Endodermal cell (in vitro differentiated cells): ENCODE results near the gene MAN2A2. TPM values are rescaled to one million over a fixed set of nuclear protein-coding genes. Genes with fewer than 3 reads are reported as not detected.
A peak's percentile ranks its signal among the peaks of the same experiment; 100 is the strongest.

Experiments
- DNase-seq: peaks from one replicate; pipeline ENCODE4 v3.0.0-alpha.2; 2017
- H3K27ac ChIP-seq: 2 replicates; pipeline ENCODE4 v1.5.1; 2013; ENCODE audit warnings: mild to moderate bottlenecking, low read depth, low read length, moderate library complexity
- H3K27me3 ChIP-seq: 2 replicates; pipeline ENCODE4 v1.6.1; 2013; ENCODE audit warnings: mild to moderate bottlenecking, low read length, moderate library complexity; ENCODE audit not compliant: insufficient read depth, control insufficient read depth, poor library complexity, severe bottlenecking
- H3K36me3 ChIP-seq: 2 replicates; pipeline ENCODE4 v1.7.0; 2013; ENCODE audit warnings: mild to moderate bottlenecking, low read length, moderate library complexity; ENCODE audit not compliant: control insufficient read depth, insufficient read depth
- H3K4me1 ChIP-seq: one replicate; pipeline ENCODE4 v1.7.0; 2013; ENCODE audit warnings: low read length; ENCODE audit not compliant: control insufficient read depth, insufficient read depth
- H3K4me3 ChIP-seq: 2 replicates; pipeline ENCODE4 v1.5.1; 2013; ENCODE audit warnings: mild to moderate bottlenecking, low read length, moderate library complexity
- H3K9ac ChIP-seq: 2 replicates; pipeline ENCODE4 v1.6.1; 2013; ENCODE audit warnings: mild to moderate bottlenecking, low read length, moderate library complexity; ENCODE audit not compliant: poor library complexity, severe bottlenecking; ENCODE audit errors: extremely low read depth
- H3K9me3 ChIP-seq: 2 replicates; pipeline ENCODE4 v1.6.1; 2013; ENCODE audit warnings: mild to moderate bottlenecking, low read length, moderate library complexity; ENCODE audit not compliant: control insufficient read depth
- H3K27ac Mint-ChIP-seq: 2 replicates; pipeline ENCODE4 v1.8.0; 2020; ENCODE audit warnings: mixed read lengths
- H3K27me3 Mint-ChIP-seq: 2 replicates; pipeline ENCODE4 v1.8.0; 2021; ENCODE audit warnings: mild to moderate bottlenecking, mixed read lengths; ENCODE audit not compliant: insufficient read depth
- H3K36me3 Mint-ChIP-seq: 2 replicates; pipeline ENCODE4 v1.8.0; 2020; ENCODE audit warnings: low read depth, mixed read lengths
- H3K4me1 Mint-ChIP-seq: 2 replicates; pipeline ENCODE4 v1.8.0; 2020; ENCODE audit warnings: mixed read lengths
- H3K4me3 Mint-ChIP-seq: 2 replicates; pipeline ENCODE4 v1.8.0; 2020; ENCODE audit warnings: mild to moderate bottlenecking, moderate library complexity, mixed read lengths
- H3K9me3 Mint-ChIP-seq: 2 replicates; pipeline ENCODE4 v1.8.0; 2020; ENCODE audit warnings: mild to moderate bottlenecking, mixed read lengths
- WGBS, 2 experiments: methylation state at CpG; one replicate each; pipeline versions ENCODE4 v1.1.5 to v1.1.7; 2013; ENCODE audit warnings: missing lambda C conversion rate in 2 of 2, mixed read lengths in 1 of 2; ENCODE audit not compliant: insufficient coverage in 1 of 2, insufficient read length in 1 of 2; 5-methylcytosine and 5-hydroxymethylcytosine counted together
- total RNA-seq, 2 donors: library from RNA; stranded (reverse); fragmentation: NEBNext Ultra II Directional in 1 of 2; extraction: Animal tissue kit (Norgen Biotek cat#: 25700) in 1 of 2; gene quantifications; 2 replicates in 1 of 2; 3 replicates in 1 of 2; pipeline ENCODE4 v1.2.1, GENCODE V29; 2021
- TF ChIP-seq, protein P1 (sequence below): fragments of 200-600 bp; sonication (generic); conservative IDR thresholded peaks from 2 replicates; pipeline ENCODE4 v1.5.0; 2021; ENCODE audit warnings: antibody characterized with exemption, mild to moderate bottlenecking

MAN2A2 gene
- total RNA-seq, 2 donors from 2014 or later: 41.0 to 62.9 TPM

DNA sequence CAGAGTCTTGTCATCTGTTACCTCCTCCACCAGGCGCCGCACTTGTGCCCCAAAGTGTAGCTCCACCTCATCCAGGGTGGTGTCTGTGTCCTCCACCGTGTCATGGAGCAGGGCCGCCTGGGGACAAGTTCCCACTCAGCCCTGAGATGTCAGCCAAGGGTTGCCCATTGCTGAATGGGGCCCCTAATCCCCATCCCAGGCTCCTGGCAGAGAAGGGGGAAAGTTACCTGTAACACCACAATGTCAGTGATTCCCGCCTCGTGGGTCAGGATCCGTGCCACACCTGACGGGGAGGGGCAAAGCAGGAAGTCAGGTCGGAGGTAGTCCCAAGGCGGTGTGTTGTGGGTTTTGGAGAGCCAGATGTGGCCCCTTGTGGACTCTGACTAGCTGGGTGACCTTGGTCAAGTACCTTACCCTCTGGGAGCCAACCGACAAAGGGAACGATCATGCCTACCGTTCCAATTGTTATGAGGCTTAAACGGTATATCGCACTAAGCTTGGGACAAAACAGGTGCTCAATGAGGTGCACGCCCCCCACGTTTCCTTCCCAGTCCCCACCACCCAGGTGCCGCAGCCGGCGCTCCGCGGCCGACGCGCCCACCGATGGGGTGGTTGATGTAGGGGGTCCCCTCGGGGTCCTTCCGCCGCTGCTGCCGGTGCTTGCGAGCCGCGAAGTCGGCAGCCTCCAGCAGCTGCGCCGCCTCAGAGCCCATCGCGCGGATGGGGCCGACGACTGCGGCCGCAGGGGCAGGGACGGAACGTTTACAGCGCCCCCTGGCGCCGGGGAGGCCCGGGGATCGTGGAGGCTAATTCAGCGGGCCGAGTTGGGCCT, 28.9 kb downstream of the MAN2A2 start, which contains the start of gene HDDC3:
TSS of gene HDDC3 (minus strand) at position 722 of the 832 bp plus-strand sequence. CDS start at position 713, 9 bp downstream.
- H3K9ac ChIP-seq: peak within 1 kb of the TSS; percentile 45
- peaks cover 14% of the 10 kb centered on the region for H3K4me1 Mint-ChIP-seq
- no peak within 1 kb of the TSS for H3K27ac ChIP-seq
- peak; percentile 97 for DNase-seq
- peaks cover 8% of the 10 kb centered on the region for H3K27me3 ChIP-seq
- H3K27me3 Mint-ChIP-seq: peaks cover 8% of the 10 kb centered on the region
- peak within 1 kb of the TSS; percentile 89 for H3K4me3 Mint-ChIP-seq
- WGBS, 2 experiments: 0 to 4% methylated on average over 24 to 52 of the region's 52 CpGs
- peak within 1 kb of the TSS; percentile 94 for H3K27ac Mint-ChIP-seq
- H3K4me3 ChIP-seq: peak within 1 kb of the TSS; percentile 93
- TF ChIP-seq, protein P1, sequence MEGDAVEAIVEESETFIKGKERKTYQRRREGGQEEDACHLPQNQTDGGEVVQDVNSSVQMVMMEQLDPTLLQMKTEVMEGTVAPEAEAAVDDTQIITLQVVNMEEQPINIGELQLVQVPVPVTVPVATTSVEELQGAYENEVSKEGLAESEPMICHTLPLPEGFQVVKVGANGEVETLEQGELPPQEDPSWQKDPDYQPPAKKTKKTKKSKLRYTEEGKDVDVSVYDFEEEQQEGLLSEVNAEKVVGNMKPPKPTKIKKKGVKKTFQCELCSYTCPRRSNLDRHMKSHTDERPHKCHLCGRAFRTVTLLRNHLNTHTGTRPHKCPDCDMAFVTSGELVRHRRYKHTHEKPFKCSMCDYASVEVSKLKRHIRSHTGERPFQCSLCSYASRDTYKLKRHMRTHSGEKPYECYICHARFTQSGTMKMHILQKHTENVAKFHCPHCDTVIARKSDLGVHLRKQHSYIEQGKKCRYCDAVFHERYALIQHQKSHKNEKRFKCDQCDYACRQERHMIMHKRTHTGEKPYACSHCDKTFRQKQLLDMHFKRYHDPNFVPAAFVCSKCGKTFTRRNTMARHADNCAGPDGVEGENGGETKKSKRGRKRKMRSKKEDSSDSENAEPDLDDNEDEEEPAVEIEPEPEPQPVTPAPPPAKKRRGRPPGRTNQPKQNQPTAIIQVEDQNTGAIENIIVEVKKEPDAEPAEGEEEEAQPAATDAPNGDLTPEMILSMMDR: peak; percentile 97
- no peaks in the 10 kb centered on the region for H3K9me3 ChIP-seq
- H3K9me3 Mint-ChIP-seq: no peaks in the 10 kb centered on the region
- H3K4me1 ChIP-seq: no peaks in the 10 kb centered on the region
- H3K36me3 Mint-ChIP-seq: peaks cover 7% of the 10 kb centered on the region
- peaks cover 7% of the 10 kb centered on the region for H3K36me3 ChIP-seq

DNA sequence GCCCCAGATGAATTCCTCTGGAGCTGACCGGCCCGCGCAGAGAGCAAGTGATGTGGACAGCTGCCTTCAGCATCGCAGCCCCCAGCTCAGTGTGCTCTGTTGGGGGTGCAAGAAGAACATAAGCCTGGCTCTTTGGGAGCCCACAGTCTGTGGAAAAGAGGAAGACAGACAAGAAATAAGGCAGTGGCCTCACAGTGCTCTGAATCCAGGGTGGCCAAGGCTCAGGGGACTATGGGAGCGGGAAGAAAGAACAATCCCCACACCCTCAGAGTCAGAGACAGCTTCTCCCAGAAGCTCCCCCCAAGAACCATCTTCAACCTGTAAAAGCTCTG, 29.5 kb downstream of the MAN2A2 start:
- DNase-seq: no peak
- Mint-ChIP-seq H3K27ac (no peak overlapping the region), H3K27me3 (peaks cover 8% of the 10 kb centered on the region), H3K4me3 (peak overlapping the region; percentile 89), H3K9me3 (no peaks in the 10 kb centered on the region), H3K4me1 (peaks cover 14% of the 10 kb centered on the region), H3K36me3 (peaks cover 7% of the 10 kb centered on the region)
- Histone ChIP-seq H3K27ac (no peak overlapping the region), H3K36me3 (peaks cover 8% of the 10 kb centered on the region), H3K9me3 (no peaks in the 10 kb centered on the region), H3K4me1 (no peaks in the 10 kb centered on the region), H3K4me3 (no peak overlapping the region), H3K27me3 (peaks cover 8% of the 10 kb centered on the region), H3K9ac (no peak overlapping the region)
- TF ChIP-seq, protein P1: peak; percentile 2
- WGBS, 2 experiments: 28 to 50% methylated on average over 2 to 5 of the region's 5 CpGs

DNA sequence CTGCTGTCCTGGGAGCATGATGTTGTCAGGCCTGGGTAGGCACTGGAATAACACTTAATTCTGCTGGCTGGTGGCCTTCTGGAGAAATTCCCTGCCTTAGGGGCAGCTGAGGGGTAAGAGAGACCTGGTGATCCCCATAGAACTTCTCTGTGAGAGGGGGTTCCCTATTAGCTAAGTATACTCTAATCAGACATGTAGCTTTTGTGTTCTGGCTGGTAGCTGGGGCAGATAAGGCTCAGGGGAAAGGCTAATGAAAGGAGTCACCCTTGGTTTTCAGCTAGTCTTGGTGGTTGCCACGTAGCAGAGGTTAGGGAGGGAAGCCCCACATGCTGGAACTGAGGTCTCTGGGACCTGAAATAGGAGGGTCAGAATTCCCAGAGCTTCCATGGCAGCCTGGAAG, 30.2 kb downstream of the MAN2A2 start:
- peaks cover 7% of the 10 kb centered on the region for H3K36me3 Mint-ChIP-seq
- TF ChIP-seq, protein P1: no peak
- DNase-seq: no peak
- WGBS, 2 experiments: 68% methylated on average over 1 of the region's 1 CpG; no CpG with 5 or more reads in 1 of the 2 experiments
- no peaks in the 10 kb centered on the region for H3K9me3 Mint-ChIP-seq
- no peaks in the 10 kb centered on the region for H3K9me3 ChIP-seq
- no peak overlapping the region for H3K4me3 Mint-ChIP-seq
- H3K36me3 ChIP-seq: peaks cover 14% of the 10 kb centered on the region
- no peak overlapping the region for H3K9ac ChIP-seq
- no peak overlapping the region for H3K4me3 ChIP-seq
- H3K27me3 ChIP-seq: peaks cover 8% of the 10 kb centered on the region
- peaks cover 8% of the 10 kb centered on the region for H3K27me3 Mint-ChIP-seq
- no peak overlapping the region for H3K27ac ChIP-seq
- peaks cover 14% of the 10 kb centered on the region for H3K4me1 Mint-ChIP-seq
- H3K27ac Mint-ChIP-seq: no peak overlapping the region
- no peaks in the 10 kb centered on the region for H3K4me1 ChIP-seq
